SK-N-SH (cell line): Measurements from ENCODE around the gene ALKBH1.

Source experiments
- MXI1 ChIP-seq: IDR thresholded peaks from 2 replicates; pipeline ENCODE4 v1.6.1; 2012; ENCODE audit warnings: mild to moderate bottlenecking, low read depth, low read length, improper control_type of control experiment
- TF ChIP-seq, protein P1 (sequence below): fragments of 200-600 bp; sonication (generic); IDR thresholded peaks from 2 replicates; pipeline ENCODE4 v1.6.1; 2017; ENCODE audit warnings: antibody characterized with exemption, mild to moderate bottlenecking, moderate library complexity

DNA sequence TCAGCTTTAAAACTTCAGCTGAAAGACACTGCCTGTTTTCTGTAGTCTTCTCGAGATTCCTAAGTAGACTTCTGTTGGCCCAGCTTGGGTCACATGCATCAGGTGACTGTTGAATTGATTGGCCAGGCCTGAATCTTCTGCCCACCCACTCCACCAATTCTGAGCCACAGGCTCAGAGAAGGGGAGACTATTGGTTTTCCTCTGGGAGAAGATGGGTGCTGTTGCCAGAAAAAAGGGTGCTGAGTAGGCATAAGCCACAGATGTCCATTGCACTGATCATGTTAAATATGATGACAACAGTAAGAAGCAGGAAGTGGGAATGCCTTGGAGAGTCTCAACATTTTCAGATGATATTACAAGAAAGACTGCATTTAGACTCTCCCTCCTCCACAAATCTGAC, 84.6 kb downstream of the ALKBH1 start:
- no peak for TF ChIP-seq MXI1
- TF ChIP-seq, protein P1, sequence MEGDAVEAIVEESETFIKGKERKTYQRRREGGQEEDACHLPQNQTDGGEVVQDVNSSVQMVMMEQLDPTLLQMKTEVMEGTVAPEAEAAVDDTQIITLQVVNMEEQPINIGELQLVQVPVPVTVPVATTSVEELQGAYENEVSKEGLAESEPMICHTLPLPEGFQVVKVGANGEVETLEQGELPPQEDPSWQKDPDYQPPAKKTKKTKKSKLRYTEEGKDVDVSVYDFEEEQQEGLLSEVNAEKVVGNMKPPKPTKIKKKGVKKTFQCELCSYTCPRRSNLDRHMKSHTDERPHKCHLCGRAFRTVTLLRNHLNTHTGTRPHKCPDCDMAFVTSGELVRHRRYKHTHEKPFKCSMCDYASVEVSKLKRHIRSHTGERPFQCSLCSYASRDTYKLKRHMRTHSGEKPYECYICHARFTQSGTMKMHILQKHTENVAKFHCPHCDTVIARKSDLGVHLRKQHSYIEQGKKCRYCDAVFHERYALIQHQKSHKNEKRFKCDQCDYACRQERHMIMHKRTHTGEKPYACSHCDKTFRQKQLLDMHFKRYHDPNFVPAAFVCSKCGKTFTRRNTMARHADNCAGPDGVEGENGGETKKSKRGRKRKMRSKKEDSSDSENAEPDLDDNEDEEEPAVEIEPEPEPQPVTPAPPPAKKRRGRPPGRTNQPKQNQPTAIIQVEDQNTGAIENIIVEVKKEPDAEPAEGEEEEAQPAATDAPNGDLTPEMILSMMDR = no peak
